Measurements from ENCODE around the gene COQ2. TPM values are rescaled to one million over a fixed set of nuclear protein-coding genes. Genes with fewer than 3 reads are reported as not detected.
"Not testable (repeated sequence)": the region's sequence is repeated elsewhere in the genome, so short reads cannot be mapped to it uniquely, and the experiment has no call there.

The COQ2 gene
- total RNA-seq, 1 experiment from 2014 or later = 15.3 TPM

DNA sequence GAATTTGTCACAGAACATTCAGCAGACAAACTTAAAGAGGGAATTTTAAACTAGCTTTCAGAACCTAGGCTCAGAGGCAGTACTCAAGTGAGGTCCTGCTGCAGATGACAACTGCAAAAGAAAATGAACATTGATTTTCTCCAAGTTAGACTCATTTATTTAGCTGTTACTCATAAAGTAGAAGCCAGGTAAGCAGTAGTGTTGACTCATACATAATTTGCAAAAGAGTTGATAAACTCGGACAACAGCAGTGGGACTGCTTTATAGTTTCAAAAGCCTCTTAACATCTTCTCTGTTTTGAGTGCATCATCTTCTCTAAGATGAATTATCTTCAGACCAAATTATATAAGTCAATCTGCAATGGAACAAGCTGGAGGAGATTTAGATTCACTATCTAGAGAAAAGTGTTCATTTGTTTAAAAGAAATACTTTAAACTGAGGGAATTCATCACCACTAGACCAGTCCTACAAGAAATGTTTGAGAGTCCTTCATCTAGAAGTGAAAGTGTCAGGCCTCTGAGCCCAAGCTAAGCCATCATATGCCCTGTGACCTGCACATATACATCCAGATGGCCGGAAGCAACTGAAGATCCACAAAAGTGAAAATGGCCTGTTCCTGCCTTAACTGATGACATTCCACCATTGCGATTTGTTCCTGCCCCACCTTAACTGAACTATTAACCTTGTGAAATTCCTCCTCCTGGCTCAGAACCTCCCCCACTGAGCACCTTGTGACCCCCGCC is 49.5 kb downstream of the COQ2 start:
- intact Hi-C loops (cut with micrococcal nuclease; ENCODE audit: unreplicated experiment) = no loop called here
- Histone ChIP-seq H3K27me3 (replicated peaks; ENCODE audit: insufficient read depth, low read depth, low read length, poor library complexity) (no peaks in the 10 kb centered on the region), H3K4me1 (ENCODE audit: insufficient read depth, low read length, poor library complexity, severe bottlenecking) (no peaks in the 10 kb centered on the region), H3K9me3 (ENCODE audit: low read depth, low read length, poor library complexity, severe bottlenecking) (no peaks in the 10 kb centered on the region), H3K27ac (ENCODE audit: low read depth, low read length, poor library complexity, severe bottlenecking) (no peak overlapping the region), H3K4me3 (ENCODE audit: low read depth, low read length, poor library complexity, severe bottlenecking) (no peak overlapping the region), H3K36me3 (ENCODE audit: insufficient read depth, low read length, poor library complexity, severe bottlenecking) (no peaks in the 10 kb centered on the region)
- CTCF ChIA-PET = no interaction called here
- DNase-seq (ENCODE audit: low spot score) = no peak
- no peak for TF ChIP-seq EZH2 (IDR thresholded peaks at IDR 0.05; ENCODE audit: borderline replicate concordance, low read depth, low read length, poor library complexity, severe bottlenecking)
- TF ChIP-seq, protein P1, sequence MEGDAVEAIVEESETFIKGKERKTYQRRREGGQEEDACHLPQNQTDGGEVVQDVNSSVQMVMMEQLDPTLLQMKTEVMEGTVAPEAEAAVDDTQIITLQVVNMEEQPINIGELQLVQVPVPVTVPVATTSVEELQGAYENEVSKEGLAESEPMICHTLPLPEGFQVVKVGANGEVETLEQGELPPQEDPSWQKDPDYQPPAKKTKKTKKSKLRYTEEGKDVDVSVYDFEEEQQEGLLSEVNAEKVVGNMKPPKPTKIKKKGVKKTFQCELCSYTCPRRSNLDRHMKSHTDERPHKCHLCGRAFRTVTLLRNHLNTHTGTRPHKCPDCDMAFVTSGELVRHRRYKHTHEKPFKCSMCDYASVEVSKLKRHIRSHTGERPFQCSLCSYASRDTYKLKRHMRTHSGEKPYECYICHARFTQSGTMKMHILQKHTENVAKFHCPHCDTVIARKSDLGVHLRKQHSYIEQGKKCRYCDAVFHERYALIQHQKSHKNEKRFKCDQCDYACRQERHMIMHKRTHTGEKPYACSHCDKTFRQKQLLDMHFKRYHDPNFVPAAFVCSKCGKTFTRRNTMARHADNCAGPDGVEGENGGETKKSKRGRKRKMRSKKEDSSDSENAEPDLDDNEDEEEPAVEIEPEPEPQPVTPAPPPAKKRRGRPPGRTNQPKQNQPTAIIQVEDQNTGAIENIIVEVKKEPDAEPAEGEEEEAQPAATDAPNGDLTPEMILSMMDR (conservative IDR thresholded peaks at IDR 0.05; ENCODE audit: low read depth, low read length) = no peak
- no TSS peak for BruUV-seq (replicated peaks)
- POLR2A ChIA-PET (ENCODE audit: low non-redundant PET) = interaction anchor here (0.6 kb wide), 1 partner anchor 817 kb away, joined by 4 read pairs; no protein-coding TSS in a partner anchor

DNA sequence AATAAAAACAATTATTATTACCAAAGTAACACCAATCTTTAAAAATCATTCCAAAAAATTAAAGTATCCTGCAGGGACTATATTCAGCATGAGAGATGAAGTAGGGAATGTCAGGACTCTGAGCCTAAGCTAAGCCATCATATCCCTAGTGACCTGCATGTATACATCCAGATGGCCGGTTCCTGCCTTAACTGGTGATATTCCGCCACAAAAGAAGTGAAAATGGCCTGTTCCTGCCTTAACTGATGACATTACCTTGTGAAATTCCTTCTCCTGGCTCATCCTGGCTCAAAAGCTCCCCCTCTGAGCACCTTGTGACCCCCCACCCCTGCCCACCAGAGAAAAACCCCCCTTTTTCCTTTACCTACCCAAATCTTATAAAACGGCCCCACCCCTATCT is 50.2 kb downstream of the COQ2 start:
- DNase-seq (ENCODE audit: low spot score); H3K27me3 ChIP-seq (replicated peaks; ENCODE audit: insufficient read depth, low read depth, low read length, poor library complexity); H3K36me3 ChIP-seq (ENCODE audit: insufficient read depth, low read length, poor library complexity, severe bottlenecking); BruUV-seq (replicated peaks); CTCF ChIA-PET; H3K4me3 ChIP-seq (ENCODE audit: low read depth, low read length, poor library complexity, severe bottlenecking); intact Hi-C loops (cut with micrococcal nuclease; ENCODE audit: unreplicated experiment); H3K4me1 ChIP-seq (ENCODE audit: insufficient read depth, low read length, poor library complexity, severe bottlenecking); POLR2A ChIA-PET (ENCODE audit: low non-redundant PET); H3K9me3 ChIP-seq (ENCODE audit: low read depth, low read length, poor library complexity, severe bottlenecking); H3K27ac ChIP-seq (ENCODE audit: low read depth, low read length, poor library complexity, severe bottlenecking): not testable (repeated sequence)

- Histone ChIP-seq H3K4me3 (ENCODE audit: low read depth, low read length, poor library complexity, severe bottlenecking) (no peak overlapping the region), H3K9me3 (ENCODE audit: low read depth, low read length, poor library complexity, severe bottlenecking) (no peaks in the 10 kb centered on the region), H3K27me3 (replicated peaks; ENCODE audit: insufficient read depth, low read depth, low read length, poor library complexity) (no peaks in the 10 kb centered on the region), H3K4me1 (ENCODE audit: insufficient read depth, low read length, poor library complexity, severe bottlenecking) (no peaks in the 10 kb centered on the region), H3K27ac (ENCODE audit: low read depth, low read length, poor library complexity, severe bottlenecking) (no peak overlapping the region), H3K36me3 (ENCODE audit: insufficient read depth, low read length, poor library complexity, severe bottlenecking) (no peaks in the 10 kb centered on the region)
- no TSS peak for BruUV-seq (replicated peaks)
- TF ChIP-seq, protein P1 (conservative IDR thresholded peaks at IDR 0.05; ENCODE audit: low read depth, low read length) = no peak
- no peak for TF ChIP-seq EZH2 (IDR thresholded peaks at IDR 0.05; ENCODE audit: borderline replicate concordance, low read depth, low read length, poor library complexity, severe bottlenecking)
- intact Hi-C loops (cut with micrococcal nuclease; ENCODE audit: unreplicated experiment) = no loop called here
- DNase-seq (ENCODE audit: low spot score) = no peak
- CTCF ChIA-PET = no interaction called here
- POLR2A ChIA-PET (ENCODE audit: low non-redundant PET) = no interaction called here
Measured at GRCh38 chr4:83232082-83232481, 52.5 kb downstream of the COQ2 start.

GRCh38 chr4:83231620-83232076 is 53.0 kb downstream of the COQ2 start:
- ChIA-PET CTCF (no interaction called here), POLR2A (ENCODE audit: low non-redundant PET) (no interaction called here)
- H3K4me3 ChIP-seq (ENCODE audit: low read depth, low read length, poor library complexity, severe bottlenecking) = no peak overlapping the region
- no peaks in the 10 kb centered on the region for H3K4me1 ChIP-seq (ENCODE audit: insufficient read depth, low read length, poor library complexity, severe bottlenecking)
- intact Hi-C loops (cut with micrococcal nuclease; ENCODE audit: unreplicated experiment) = no loop called here
- H3K9me3 ChIP-seq (ENCODE audit: low read depth, low read length, poor library complexity, severe bottlenecking) = no peaks in the 10 kb centered on the region
- DNase-seq (ENCODE audit: low spot score) = no peak
- H3K36me3 ChIP-seq (ENCODE audit: insufficient read depth, low read length, poor library complexity, severe bottlenecking) = no peaks in the 10 kb centered on the region
- no peak overlapping the region for H3K27ac ChIP-seq (ENCODE audit: low read depth, low read length, poor library complexity, severe bottlenecking)
- no peaks in the 10 kb centered on the region for H3K27me3 ChIP-seq (replicated peaks; ENCODE audit: insufficient read depth, low read depth, low read length, poor library complexity)
- no TSS peak for BruUV-seq (replicated peaks)
- TF ChIP-seq EZH2 (IDR thresholded peaks at IDR 0.05; ENCODE audit: borderline replicate concordance, low read depth, low read length, poor library complexity, severe bottlenecking) = no peak
- TF ChIP-seq, protein P1 (conservative IDR thresholded peaks at IDR 0.05; ENCODE audit: low read depth, low read length) = no peak

All from A673 (cell line).